Renal cortical epithelial cell (primary cell): Measurements from ENCODE around the gene ST3GAL3. TPM values are rescaled to one million over a fixed set of nuclear protein-coding genes. Genes with fewer than 3 reads are reported as not detected.

ENCODE experiments used
- DNase-seq: peaks from one replicate; pipeline ENCODE4 v3.0.0-alpha.2; 2011; ENCODE audit warnings: low read depth
- total RNA-seq: library from RNA; depleted of rRNA; stranded (reverse); fragments of >200 nt; gene quantifications from 2 replicates; pipeline ENCODE4 v1.2.3, GENCODE V29; 2014

ST3GAL3 gene
- total RNA-seq, 1 donor from 2014 or later = 16.5 TPM

- DNase-seq = no peak
Observed at GRCh38 chr1:43938892-43939587, 231.7 kb downstream of the ST3GAL3 start.

GRCh38 chr1:43942411-43942810 is 235.1 kb downstream of the ST3GAL3 start:
- no peak for DNase-seq

- DNase-seq = no peak
Observed at GRCh38 chr1:43944860-43945259, 237.5 kb downstream of the ST3GAL3 start.

- DNase-seq = no peak
Observed at GRCh38 chr1:43945674-43946235, 238.4 kb downstream of the ST3GAL3 start.

- DNase-seq = peak; percentile 88
Observed at GRCh38 chr1:43946236-43947060, 239.1 kb downstream of the ST3GAL3 start, which contains the start of gene IPO13. TSS of gene IPO13 (plus strand) at chr1:43946950. CDS start at chr1:43947601, 651 bp downstream.

GRCh38 chr1:43947061-43947873 is 239.9 kb downstream of the ST3GAL3 start:
- DNase-seq = no peak

- no peak for DNase-seq
Observed at GRCh38 chr1:43947874-43948437, 240.6 kb downstream of the ST3GAL3 start.

- DNase-seq = no peak
Observed at GRCh38 chr1:43949678-43950077, 242.3 kb downstream of the ST3GAL3 start.

GRCh38 chr1:43951021-43951985 is 244.0 kb downstream of the ST3GAL3 start:
- peak; percentile 89 for DNase-seq

- DNase-seq = no peak
Observed at GRCh38 chr1:43952731-43953346, 245.5 kb downstream of the ST3GAL3 start.

- DNase-seq = no peak
Observed at GRCh38 chr1:43953361-43953760, 246.0 kb downstream of the ST3GAL3 start.

GRCh38 chr1:43954036-43954435 is 246.7 kb downstream of the ST3GAL3 start:
- no peak for DNase-seq

- DNase-seq = no peak
Observed at GRCh38 chr1:43956234-43956633, 248.9 kb downstream of the ST3GAL3 start.

- no peak for DNase-seq
Observed at GRCh38 chr1:43957407-43958040, 250.2 kb downstream of the ST3GAL3 start.

- no peak for DNase-seq
Observed at GRCh38 chr1:43958351-43959255, 251.3 kb downstream of the ST3GAL3 start.

- no peak for DNase-seq
Observed at GRCh38 chr1:43960798-43961197, 253.5 kb downstream of the ST3GAL3 start.

GRCh38 chr1:43961692-43962091 is 254.4 kb downstream of the ST3GAL3 start:
- DNase-seq = no peak

- no peak for DNase-seq
Observed at GRCh38 chr1:43962324-43962723, 255.0 kb downstream of the ST3GAL3 start.
